Left lung (tissue), 10 donors: ENCODE data around the gene ERVFRD-1. TPM values are rescaled to one million over a fixed set of nuclear protein-coding genes. Genes with fewer than 3 reads are reported as not detected.

Experiments used
- ATAC-seq: fragments of 200-7000 bp; cut with Tn5 transposase; one replicate; pipeline ENCODE4 v1.9.1; 2020; ENCODE audit warnings: moderate library complexity
- DNase-seq, 4 donors: peaks; one replicate each; pipeline ENCODE4 v3.0.0-alpha.2; 2013 to 2020
- H3K27ac ChIP-seq, 2 donors: fragments of 200-600 bp; sonication (generic) in 1 of 2; one replicate each; pipeline versions ENCODE4 v1.5.0 to v1.8.0; 2020 to 2021
- H3K27me3 ChIP-seq, 2 donors: fragments of 200-600 bp; sonication (generic) in 1 of 2; one replicate each; pipeline versions ENCODE4 v1.5.0 to v1.8.0; 2020 to 2021
- H3K36me3 ChIP-seq, 2 donors: fragments of 200-600 bp; sonication (generic) in 1 of 2; one replicate each; pipeline versions ENCODE4 v1.5.0 to v1.8.0; 2020 to 2021
- H3K4me1 ChIP-seq, 2 donors: fragments of 200-600 bp; one replicate each; pipeline ENCODE4 v1.8.0; 2021
- H3K4me3 ChIP-seq, 2 donors: fragments of 200-600 bp; sonication (generic) in 1 of 2; one replicate each; pipeline versions ENCODE4 v1.5.0 to v1.8.0; 2020 to 2021; ENCODE audit warnings: mild to moderate bottlenecking in 1 of 2
- H3K9me3 ChIP-seq, 2 donors: fragments of 200-600 bp; sonication (generic) in 1 of 2; one replicate each; pipeline versions ENCODE4 v1.5.0 to v1.8.0; 2020 to 2021
- CTCF ChIP-seq, 2 donors: fragments of 200-600 bp; sonication (generic) in 1 of 2; IDR thresholded peaks; one replicate each; pipeline versions ENCODE4 v1.5.0 to v1.8.0; 2021; ENCODE audit warnings: antibody characterized with exemption in 2 of 2
- intact Hi-C, 2 donors: fragments of 100-400 bp; cut with DNase I; formaldehyde crosslinking; loops; one replicate each; pipeline versions ENCODE4 v1.11.2 to v1.14.2; 2022
- polyA plus RNA-seq, 6 donors: library from polyadenylated mRNA; unstranded; fragments of 120-200 nt; gene quantifications; one replicate each; pipeline ENCODE4 v1.2.1, GENCODE V29; 2013; ENCODE audit not compliant: insufficient read length in 6 of 6
- total RNA-seq, 2 donors: library from RNA; stranded (reverse); fragmentation: NEBNext Ultra II Directional; extraction: Animal tissue kit (Norgen Biotek cat#: 25700); gene quantifications; one replicate each; pipeline ENCODE4 v1.2.1, GENCODE V29; 2021
- donor health status: DM: no; HTN: yes; CAD: no.
- donor health status: DM: no; HTN: no; CAD: no.

Gene ERVFRD-1
- total and polyA plus RNA-seq, 8 donors = 0.09 to 0.18 (median 0.13) TPM; not detected in 1

GRCh38 chr6:11129908-11130565 is 18.5 kb upstream of the ERVFRD-1 start:
- Histone ChIP-seq H3K4me1 (no peaks in the 10 kb centered on the region), H3K4me3 (no peak overlapping the region), H3K27ac (no peak overlapping the region), H3K36me3 (peaks cover 0 to 11% of the 10 kb centered on the region in 2 donors), H3K9me3 (no peaks in the 10 kb centered on the region), H3K27me3 (no peaks in the 10 kb centered on the region)
- ATAC-seq (no peak), DNase-seq (no peak)
- no peak for TF ChIP-seq CTCF (IDR thresholded peaks at IDR 0.05)
- intact Hi-C loops = no loop called here

GRCh38 chr6:11128608-11129007 is 17.1 kb upstream of the ERVFRD-1 start:
- no peak overlapping the region for H3K27ac ChIP-seq
- DNase-seq (no peak), ATAC-seq (no peak)
- no peak for TF ChIP-seq CTCF (IDR thresholded peaks at IDR 0.05)
- no peaks in the 10 kb centered on the region for H3K9me3 ChIP-seq
- H3K36me3 ChIP-seq = peaks cover 0 to 4% of the 10 kb centered on the region in 2 donors
- H3K27me3 ChIP-seq = no peaks in the 10 kb centered on the region
- no peaks in the 10 kb centered on the region for H3K4me1 ChIP-seq
- no peak overlapping the region for H3K4me3 ChIP-seq
- intact Hi-C loops = no loop called here

GRCh38 chr6:11126876-11127275 is 15.4 kb upstream of the ERVFRD-1 start:
- no peak overlapping the region for H3K4me3 ChIP-seq
- DNase-seq = no peak
- intact Hi-C loops = no loop called here
- H3K27ac ChIP-seq = no peak overlapping the region
- no peak for TF ChIP-seq CTCF (IDR thresholded peaks at IDR 0.05)
- peaks cover 0 to 4% of the 10 kb centered on the region in 2 donors for H3K36me3 ChIP-seq
- no peaks in the 10 kb centered on the region for H3K4me1 ChIP-seq
- no peaks in the 10 kb centered on the region for H3K27me3 ChIP-seq
- ATAC-seq = no peak
- H3K9me3 ChIP-seq = no peaks in the 10 kb centered on the region

- no peak for TF ChIP-seq CTCF (IDR thresholded peaks at IDR 0.05)
- Histone ChIP-seq H3K9me3 (no peaks in the 10 kb centered on the region), H3K4me1 (no peaks in the 10 kb centered on the region), H3K4me3 (no peak overlapping the region), H3K36me3 (peaks cover 0 to 4% of the 10 kb centered on the region in 2 donors), H3K27ac (no peak overlapping the region), H3K27me3 (no peaks in the 10 kb centered on the region)
- no peak for ATAC-seq
- no peak for DNase-seq
- intact Hi-C loops = no loop called here
Observed at GRCh38 chr6:11123978-11124377, 12.5 kb upstream of the ERVFRD-1 start.

GRCh38 chr6:11122380-11122779 is 10.9 kb upstream of the ERVFRD-1 start:
- H3K9me3 ChIP-seq = no peaks in the 10 kb centered on the region
- ATAC-seq (no peak), DNase-seq (no peak)
- no peaks in the 10 kb centered on the region for H3K27me3 ChIP-seq
- no peak overlapping the region for H3K4me3 ChIP-seq
- intact Hi-C loops = no loop called here
- H3K27ac ChIP-seq = no peak overlapping the region
- H3K4me1 ChIP-seq = no peaks in the 10 kb centered on the region
- no peak for TF ChIP-seq CTCF (IDR thresholded peaks at IDR 0.05)
- H3K36me3 ChIP-seq = no peaks in the 10 kb centered on the region
